ENCODE results near the gene SRGAP2.
"Not testable (repeated sequence)": the region's sequence is repeated elsewhere in the genome, so short reads cannot be mapped to it uniquely, and the experiment has no call there.

SRGAP2 gene

DNA sequence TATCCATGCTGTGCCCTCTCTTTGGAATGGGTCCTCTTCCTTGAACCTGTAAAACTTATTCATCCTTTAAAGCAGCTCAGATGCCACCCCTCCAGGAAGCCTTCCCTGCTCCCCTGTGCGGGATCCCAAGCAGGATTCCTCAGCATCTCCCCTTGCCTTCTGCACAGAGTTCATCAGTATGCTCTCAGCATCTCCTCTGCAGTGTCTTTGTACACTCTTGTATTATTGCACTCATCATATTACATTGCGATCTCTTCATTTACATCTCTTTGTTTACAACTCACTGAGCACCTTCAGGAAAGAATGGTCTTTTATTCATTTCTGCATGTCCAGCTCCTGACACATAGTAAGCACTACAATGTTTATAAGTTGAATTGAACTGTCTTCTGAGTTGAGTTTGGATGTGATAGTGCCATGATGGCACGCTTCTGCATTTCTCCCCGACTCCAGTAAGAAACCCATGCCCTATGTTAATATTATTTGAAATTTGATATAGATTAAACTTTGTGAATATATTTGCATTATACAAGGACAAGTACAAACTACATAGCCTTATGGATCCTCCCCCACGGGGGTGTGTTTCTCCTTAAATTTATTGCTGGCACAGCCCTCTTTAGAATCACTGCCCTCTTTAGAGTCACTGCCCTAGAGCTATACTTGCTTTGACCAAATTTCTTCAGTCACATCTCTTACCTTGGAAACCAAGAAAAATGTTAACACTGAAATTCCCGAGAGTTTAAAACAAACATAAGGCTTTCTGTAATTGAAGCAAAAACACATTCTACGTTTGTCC lies 12.5 kb downstream of the SRGAP2 start:
- H3K4me2 ChIP-seq (ENCODE audit: insufficient read depth, low read length); H3K27ac ChIP-seq (ENCODE audit: low read length); H3K27me3 ChIP-seq (ENCODE audit: insufficient read depth, low read length, poor library complexity); ATAC-seq (ENCODE audit: insufficient read depth, low read depth); H2AFZ ChIP-seq (ENCODE audit: low read depth, low read length); H3K79me2 ChIP-seq (ENCODE audit: insufficient read depth, low read length); H3K4me3 ChIP-seq (ENCODE audit: low read depth in 1 of 2, low read length in 2 of 2); H4K20me1 ChIP-seq (ENCODE audit: insufficient read depth, low read length); H3K4me1 ChIP-seq (ENCODE audit: insufficient read depth, low read length); H3K9ac ChIP-seq (ENCODE audit: low read depth, low read length); H3K9me3 ChIP-seq (ENCODE audit: insufficient read depth, low read length, severe bottlenecking); H3K36me3 ChIP-seq (ENCODE audit: insufficient read depth, low read length); DNase-seq: not testable (repeated sequence)

- not testable (repeated sequence) for H3K36me3 ChIP-seq (ENCODE audit: insufficient read depth, low read length); H3K27me3 ChIP-seq (ENCODE audit: insufficient read depth, low read length, poor library complexity); H3K4me2 ChIP-seq (ENCODE audit: insufficient read depth, low read length); H3K79me2 ChIP-seq (ENCODE audit: insufficient read depth, low read length); ATAC-seq (ENCODE audit: insufficient read depth, low read depth); H4K20me1 ChIP-seq (ENCODE audit: insufficient read depth, low read length); H3K4me1 ChIP-seq (ENCODE audit: insufficient read depth, low read length); DNase-seq; H3K27ac ChIP-seq (ENCODE audit: low read length); H3K9me3 ChIP-seq (ENCODE audit: insufficient read depth, low read length, severe bottlenecking); H3K4me3 ChIP-seq (ENCODE audit: low read depth in 1 of 2, low read length in 2 of 2); H2AFZ ChIP-seq (ENCODE audit: low read depth, low read length); H3K9ac ChIP-seq (ENCODE audit: low read depth, low read length)
These were observed 14.9 kb downstream of the SRGAP2 start for GRCh38 chr1:206218285-206218684.

DNA sequence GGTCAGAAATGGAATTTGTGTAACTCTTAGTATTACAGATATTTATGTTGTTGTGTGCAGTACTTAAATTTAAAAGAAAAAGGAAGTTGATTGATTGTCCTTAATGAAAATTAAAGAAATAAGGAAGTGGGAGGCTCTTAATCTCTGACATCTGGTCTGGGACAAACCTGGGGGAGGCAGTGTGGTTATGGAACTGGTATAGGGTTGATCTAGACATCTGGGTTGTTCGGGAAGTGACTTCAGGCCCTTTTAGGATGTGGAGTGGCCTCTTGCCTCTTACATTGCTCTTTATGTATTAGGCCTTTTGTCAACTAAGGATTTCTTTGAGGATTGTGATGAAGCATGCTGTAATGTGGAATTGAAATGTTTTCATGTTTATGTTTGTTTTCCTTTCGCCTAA lies 15.4 kb downstream of the SRGAP2 start:
- not testable (repeated sequence) for ATAC-seq (ENCODE audit: insufficient read depth, low read depth); H3K4me2 ChIP-seq (ENCODE audit: insufficient read depth, low read length); DNase-seq

GRCh38 chr1:206219514-206220331 lies 16.4 kb downstream of the SRGAP2 start:
- H3K27ac ChIP-seq (ENCODE audit: low read length); H3K4me3 ChIP-seq (ENCODE audit: low read depth in 1 of 2, low read length in 2 of 2); H3K9me3 ChIP-seq (ENCODE audit: insufficient read depth, low read length, severe bottlenecking); H3K79me2 ChIP-seq (ENCODE audit: insufficient read depth, low read length); H3K36me3 ChIP-seq (ENCODE audit: insufficient read depth, low read length); H3K4me1 ChIP-seq (ENCODE audit: insufficient read depth, low read length); DNase-seq; H3K4me2 ChIP-seq (ENCODE audit: insufficient read depth, low read length); H3K9ac ChIP-seq (ENCODE audit: low read depth, low read length); H3K27me3 ChIP-seq (ENCODE audit: insufficient read depth, low read length, poor library complexity); H4K20me1 ChIP-seq (ENCODE audit: insufficient read depth, low read length); ATAC-seq (ENCODE audit: insufficient read depth, low read depth); H2AFZ ChIP-seq (ENCODE audit: low read depth, low read length): not testable (repeated sequence)

More for the DNA sequence above, 15.4 kb downstream of the SRGAP2 start:
- not testable (repeated sequence) for H3K27ac ChIP-seq (ENCODE audit: low read length); H3K4me3 ChIP-seq (ENCODE audit: low read depth in 1 of 2, low read length in 2 of 2); H3K4me1 ChIP-seq (ENCODE audit: insufficient read depth, low read length); H3K27me3 ChIP-seq (ENCODE audit: insufficient read depth, low read length, poor library complexity); H3K9me3 ChIP-seq (ENCODE audit: insufficient read depth, low read length, severe bottlenecking); H3K79me2 ChIP-seq (ENCODE audit: insufficient read depth, low read length); H3K36me3 ChIP-seq (ENCODE audit: insufficient read depth, low read length); H2AFZ ChIP-seq (ENCODE audit: low read depth, low read length); H4K20me1 ChIP-seq (ENCODE audit: insufficient read depth, low read length); H3K9ac ChIP-seq (ENCODE audit: low read depth, low read length)

GRCh38 chr1:206220332-206221000 lies 17.1 kb downstream of the SRGAP2 start:
- not testable (repeated sequence) for H3K27me3 ChIP-seq (ENCODE audit: insufficient read depth, low read length, poor library complexity); H3K27ac ChIP-seq (ENCODE audit: low read length); DNase-seq; H3K9me3 ChIP-seq (ENCODE audit: insufficient read depth, low read length, severe bottlenecking); ATAC-seq (ENCODE audit: insufficient read depth, low read depth); H3K4me3 ChIP-seq (ENCODE audit: low read depth in 1 of 2, low read length in 2 of 2); H3K36me3 ChIP-seq (ENCODE audit: insufficient read depth, low read length); H3K9ac ChIP-seq (ENCODE audit: low read depth, low read length); H2AFZ ChIP-seq (ENCODE audit: low read depth, low read length); H3K4me1 ChIP-seq (ENCODE audit: insufficient read depth, low read length); H4K20me1 ChIP-seq (ENCODE audit: insufficient read depth, low read length); H3K4me2 ChIP-seq (ENCODE audit: insufficient read depth, low read length); H3K79me2 ChIP-seq (ENCODE audit: insufficient read depth, low read length)

DNA sequence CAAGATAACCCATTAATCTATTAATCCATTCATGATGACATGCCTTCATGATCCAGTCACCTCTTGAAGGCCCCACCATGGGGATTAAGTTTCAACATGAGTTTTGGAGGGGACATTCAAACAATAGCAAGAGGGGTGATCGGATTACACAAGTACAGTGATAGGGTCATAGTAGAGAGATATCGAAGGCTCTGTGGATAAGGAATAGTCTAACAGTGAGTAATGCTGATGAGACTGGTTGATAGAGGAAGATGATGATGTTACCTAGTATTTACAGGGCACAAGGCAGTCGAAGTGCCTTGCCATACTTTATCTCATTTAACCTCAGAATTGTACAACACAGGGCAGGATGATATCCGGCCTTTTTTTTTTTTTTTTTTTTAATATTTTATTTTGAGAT lies 18.2 kb downstream of the SRGAP2 start:
- not testable (repeated sequence) for H3K4me2 ChIP-seq (ENCODE audit: insufficient read depth, low read length); H2AFZ ChIP-seq (ENCODE audit: low read depth, low read length); H3K79me2 ChIP-seq (ENCODE audit: insufficient read depth, low read length); H3K4me1 ChIP-seq (ENCODE audit: insufficient read depth, low read length); H3K27me3 ChIP-seq (ENCODE audit: insufficient read depth, low read length, poor library complexity); H3K9me3 ChIP-seq (ENCODE audit: insufficient read depth, low read length, severe bottlenecking); H3K9ac ChIP-seq (ENCODE audit: low read depth, low read length); H4K20me1 ChIP-seq (ENCODE audit: insufficient read depth, low read length); H3K27ac ChIP-seq (ENCODE audit: low read length); ATAC-seq (ENCODE audit: insufficient read depth, low read depth); DNase-seq; H3K36me3 ChIP-seq (ENCODE audit: insufficient read depth, low read length); H3K4me3 ChIP-seq (ENCODE audit: low read depth in 1 of 2, low read length in 2 of 2)

DNA sequence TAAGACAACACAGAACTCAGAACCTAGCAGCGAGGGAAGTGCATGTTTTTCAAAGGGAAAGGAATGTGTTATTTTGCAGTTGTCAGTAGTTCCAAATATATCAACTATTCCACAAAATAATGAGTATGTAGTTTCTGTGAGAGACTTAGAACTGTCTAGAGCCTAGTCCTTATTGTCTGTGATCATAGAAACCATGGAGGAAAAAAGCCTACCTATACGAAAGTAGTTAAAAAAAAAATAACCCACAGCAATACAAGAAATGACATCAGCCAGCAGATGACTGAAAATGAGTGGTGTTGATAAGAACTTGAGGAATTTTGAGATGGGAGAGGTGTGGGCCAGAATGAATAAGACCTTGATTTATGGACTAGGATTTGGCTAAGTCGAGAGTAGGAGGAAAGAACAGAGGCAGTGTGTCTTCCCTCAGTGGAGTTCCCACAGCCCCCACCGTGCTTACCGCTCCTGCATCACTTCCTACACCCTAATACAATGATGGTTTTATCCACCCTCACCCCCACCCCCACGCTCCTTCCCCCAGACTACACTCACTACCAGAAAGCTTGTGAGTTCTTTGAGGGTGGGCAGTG lies 20.9 kb downstream of the SRGAP2 start:
- H2AFZ ChIP-seq (ENCODE audit: low read depth, low read length); H3K79me2 ChIP-seq (ENCODE audit: insufficient read depth, low read length); H3K27ac ChIP-seq (ENCODE audit: low read length); DNase-seq; H3K4me3 ChIP-seq (ENCODE audit: low read depth in 1 of 2, low read length in 2 of 2); H3K27me3 ChIP-seq (ENCODE audit: insufficient read depth, low read length, poor library complexity); H3K9ac ChIP-seq (ENCODE audit: low read depth, low read length); H3K36me3 ChIP-seq (ENCODE audit: insufficient read depth, low read length); H3K4me2 ChIP-seq (ENCODE audit: insufficient read depth, low read length); H3K4me1 ChIP-seq (ENCODE audit: insufficient read depth, low read length); H4K20me1 ChIP-seq (ENCODE audit: insufficient read depth, low read length); ATAC-seq (ENCODE audit: insufficient read depth, low read depth); H3K9me3 ChIP-seq (ENCODE audit: insufficient read depth, low read length, severe bottlenecking): not testable (repeated sequence)
